ENCODE results near the gene ARVCF. TPM values are rescaled to one million over a fixed set of nuclear protein-coding genes. Genes with fewer than 3 reads are reported as not detected.

Gene ARVCF
- total RNA-seq, 1 donor from 2014 or later: 109 TPM

DNA sequence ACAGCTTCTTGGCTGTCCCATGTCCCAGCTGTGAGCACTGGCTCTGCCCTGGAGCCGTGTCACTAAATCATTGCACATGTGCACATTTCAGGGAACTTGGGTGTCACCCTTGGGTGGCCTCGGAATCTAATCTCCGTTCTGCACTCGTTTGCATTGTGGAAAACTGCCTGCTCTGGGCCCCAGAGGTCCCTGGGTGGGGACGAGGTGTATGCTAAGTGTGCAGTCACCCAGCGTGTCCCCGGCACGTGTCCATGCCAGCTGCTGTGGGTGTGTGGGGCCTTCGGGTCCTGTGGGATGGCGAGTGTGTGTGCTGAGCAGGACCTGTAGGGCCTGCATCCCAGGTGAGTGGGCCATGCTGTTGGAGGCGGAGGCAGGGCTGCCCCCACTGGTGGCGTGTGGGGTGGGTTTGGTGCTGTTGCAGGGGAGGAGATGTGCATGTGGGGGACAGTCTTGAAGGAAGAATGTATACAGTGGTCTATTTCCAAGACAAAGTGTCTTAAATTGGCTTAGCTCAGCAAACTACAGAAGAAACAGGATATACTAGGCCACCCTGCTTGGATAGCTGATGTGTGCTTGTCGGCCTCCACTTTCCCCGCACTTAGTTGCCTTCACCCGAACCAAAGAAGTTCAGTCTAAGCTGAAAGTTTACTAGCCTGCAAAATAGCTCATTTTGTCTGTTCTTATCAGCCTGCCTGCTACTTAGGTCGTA is 18.9 kb upstream of the ARVCF start:
- TF ChIP-seq, protein P1, sequence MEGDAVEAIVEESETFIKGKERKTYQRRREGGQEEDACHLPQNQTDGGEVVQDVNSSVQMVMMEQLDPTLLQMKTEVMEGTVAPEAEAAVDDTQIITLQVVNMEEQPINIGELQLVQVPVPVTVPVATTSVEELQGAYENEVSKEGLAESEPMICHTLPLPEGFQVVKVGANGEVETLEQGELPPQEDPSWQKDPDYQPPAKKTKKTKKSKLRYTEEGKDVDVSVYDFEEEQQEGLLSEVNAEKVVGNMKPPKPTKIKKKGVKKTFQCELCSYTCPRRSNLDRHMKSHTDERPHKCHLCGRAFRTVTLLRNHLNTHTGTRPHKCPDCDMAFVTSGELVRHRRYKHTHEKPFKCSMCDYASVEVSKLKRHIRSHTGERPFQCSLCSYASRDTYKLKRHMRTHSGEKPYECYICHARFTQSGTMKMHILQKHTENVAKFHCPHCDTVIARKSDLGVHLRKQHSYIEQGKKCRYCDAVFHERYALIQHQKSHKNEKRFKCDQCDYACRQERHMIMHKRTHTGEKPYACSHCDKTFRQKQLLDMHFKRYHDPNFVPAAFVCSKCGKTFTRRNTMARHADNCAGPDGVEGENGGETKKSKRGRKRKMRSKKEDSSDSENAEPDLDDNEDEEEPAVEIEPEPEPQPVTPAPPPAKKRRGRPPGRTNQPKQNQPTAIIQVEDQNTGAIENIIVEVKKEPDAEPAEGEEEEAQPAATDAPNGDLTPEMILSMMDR (conservative IDR thresholded peaks at IDR 0.05; ENCODE audit: low read depth, low read length): no peak
- no peak for DNase-seq (ENCODE audit: low read depth)
- no peak overlapping the region for H3K4me3 ChIP-seq (ENCODE audit: low read depth, low read length)

DNA sequence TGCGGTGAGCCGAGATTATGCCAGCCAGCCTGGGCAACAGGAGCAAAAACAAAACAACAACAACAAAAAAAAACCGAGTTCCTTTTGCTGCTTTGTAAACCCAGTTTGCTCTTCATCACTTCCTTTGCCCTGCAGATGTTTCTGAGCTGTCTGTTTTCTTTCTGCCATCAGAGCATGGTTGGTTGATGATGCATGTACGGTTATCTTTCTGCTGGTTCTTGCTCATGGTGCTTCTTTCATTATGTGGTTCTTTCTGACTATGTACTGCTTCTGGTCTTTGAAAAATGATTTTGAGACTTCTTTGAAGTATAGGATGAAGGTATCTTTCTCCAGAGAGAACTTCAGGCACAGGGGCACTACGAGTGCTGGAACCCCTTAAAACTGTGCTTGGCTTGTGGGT is 17.5 kb upstream of the ARVCF start:
- TF ChIP-seq, protein P1 (conservative IDR thresholded peaks at IDR 0.05; ENCODE audit: low read depth, low read length): no peak
- no peak for DNase-seq (ENCODE audit: low read depth)
- no peak overlapping the region for H3K4me3 ChIP-seq (ENCODE audit: low read depth, low read length)

DNA sequence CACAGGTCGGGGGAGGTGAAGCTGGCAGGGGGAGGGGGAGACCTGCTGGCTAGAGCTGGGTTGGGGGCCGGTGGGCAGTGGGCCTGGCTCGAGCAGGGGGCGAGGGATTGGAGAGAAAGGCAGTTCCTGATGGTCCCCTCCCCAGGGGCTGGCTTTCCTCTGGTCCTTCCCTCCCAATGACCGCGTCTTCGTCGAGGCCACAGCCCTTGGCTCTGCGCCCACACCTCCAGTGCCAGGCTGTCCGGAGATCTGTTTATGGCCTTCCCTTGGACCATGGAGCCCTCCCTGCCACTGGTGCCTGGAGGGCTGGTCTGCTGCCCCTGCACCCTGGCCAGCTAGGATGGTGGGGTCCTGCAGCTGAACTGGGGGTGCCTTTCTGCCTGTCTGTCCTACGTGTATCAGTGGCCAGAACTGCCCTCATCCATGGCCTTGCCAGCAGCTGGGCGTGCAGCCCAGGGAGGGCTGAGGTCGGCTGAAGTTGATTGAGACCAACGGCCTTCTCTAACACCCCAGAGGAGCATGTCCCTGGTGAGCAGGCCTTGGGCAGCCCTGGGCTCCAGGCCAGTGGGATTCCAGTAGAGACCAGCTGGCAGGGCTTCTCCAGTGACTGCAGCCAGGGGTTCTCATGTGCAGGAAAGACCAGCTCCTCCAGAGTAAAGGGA is 16.6 kb upstream of the ARVCF start:
- no peak overlapping the region for H3K4me3 ChIP-seq (ENCODE audit: low read depth, low read length)
- TF ChIP-seq, protein P1 (conservative IDR thresholded peaks at IDR 0.05; ENCODE audit: low read depth, low read length): no peak
- no peak for DNase-seq (ENCODE audit: low read depth)

DNA sequence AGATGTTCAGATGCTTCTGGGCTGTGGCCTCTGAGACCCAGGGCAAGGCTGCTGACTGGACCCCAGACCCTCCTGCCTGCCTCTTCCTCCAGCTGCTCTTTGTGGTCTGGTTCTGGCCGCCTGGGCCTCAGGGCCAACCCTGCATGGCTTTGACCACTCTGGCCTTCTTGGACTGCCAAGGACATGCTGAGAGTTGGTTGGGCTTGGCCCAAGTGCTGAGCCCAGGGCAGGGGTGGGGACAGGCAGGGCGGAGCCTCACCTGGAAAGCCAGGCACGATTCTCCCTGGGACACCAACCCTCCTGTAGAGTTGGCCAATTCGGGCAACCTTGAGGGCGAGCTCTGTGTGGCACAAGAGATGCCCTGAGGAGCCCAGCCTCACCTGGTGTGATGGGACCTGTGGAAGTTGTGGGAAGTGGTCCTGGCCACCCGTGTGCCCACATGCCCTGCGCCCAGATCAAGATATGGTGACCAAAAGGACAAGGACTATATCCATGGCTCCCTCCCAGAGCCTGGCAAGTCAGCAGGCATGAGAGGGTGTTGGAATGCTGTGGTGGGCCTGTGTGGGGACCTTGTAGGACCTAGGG is 15.9 kb upstream of the ARVCF start:
- TF ChIP-seq, protein P1 (conservative IDR thresholded peaks at IDR 0.05; ENCODE audit: low read depth, low read length): no peak
- no peak overlapping the region for H3K4me3 ChIP-seq (ENCODE audit: low read depth, low read length)
- DNase-seq (ENCODE audit: low read depth): no peak

DNA sequence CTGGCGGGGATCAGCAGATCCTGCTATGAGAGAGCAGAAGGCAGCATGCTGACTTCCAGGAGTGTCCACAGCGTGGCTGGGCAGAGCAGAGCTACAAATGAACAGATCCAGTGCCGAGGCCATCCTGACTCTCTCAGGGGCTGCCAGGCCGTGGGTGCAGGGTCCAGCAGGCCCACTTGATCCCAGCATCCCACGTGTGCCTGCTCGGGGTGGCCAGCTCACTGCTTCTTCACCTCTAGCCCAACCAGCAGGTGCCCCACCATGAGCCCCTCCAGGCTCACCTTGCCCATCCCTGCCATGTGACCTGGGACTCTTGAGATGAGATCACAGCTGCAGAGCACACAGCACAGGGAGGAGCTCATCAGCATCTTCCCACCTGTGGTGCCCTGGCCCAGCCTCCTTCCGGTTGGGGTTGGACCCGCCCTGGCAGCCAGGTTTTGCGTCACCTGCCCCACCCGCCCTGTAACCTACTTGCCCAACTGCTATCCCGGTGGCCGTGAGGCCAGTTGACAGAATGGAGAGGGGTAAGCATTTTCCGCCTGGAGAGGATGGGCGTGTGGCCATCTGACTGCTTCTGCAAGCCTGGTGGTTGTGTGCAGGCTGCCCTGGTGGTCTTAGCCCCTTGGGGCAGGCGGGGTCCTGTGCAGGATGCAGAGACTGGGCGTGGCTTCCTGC is 15.2 kb upstream of the ARVCF start:
- no peak for DNase-seq (ENCODE audit: low read depth)
- TF ChIP-seq, protein P1 (conservative IDR thresholded peaks at IDR 0.05; ENCODE audit: low read depth, low read length): no peak
- no peak overlapping the region for H3K4me3 ChIP-seq (ENCODE audit: low read depth, low read length)

DNA sequence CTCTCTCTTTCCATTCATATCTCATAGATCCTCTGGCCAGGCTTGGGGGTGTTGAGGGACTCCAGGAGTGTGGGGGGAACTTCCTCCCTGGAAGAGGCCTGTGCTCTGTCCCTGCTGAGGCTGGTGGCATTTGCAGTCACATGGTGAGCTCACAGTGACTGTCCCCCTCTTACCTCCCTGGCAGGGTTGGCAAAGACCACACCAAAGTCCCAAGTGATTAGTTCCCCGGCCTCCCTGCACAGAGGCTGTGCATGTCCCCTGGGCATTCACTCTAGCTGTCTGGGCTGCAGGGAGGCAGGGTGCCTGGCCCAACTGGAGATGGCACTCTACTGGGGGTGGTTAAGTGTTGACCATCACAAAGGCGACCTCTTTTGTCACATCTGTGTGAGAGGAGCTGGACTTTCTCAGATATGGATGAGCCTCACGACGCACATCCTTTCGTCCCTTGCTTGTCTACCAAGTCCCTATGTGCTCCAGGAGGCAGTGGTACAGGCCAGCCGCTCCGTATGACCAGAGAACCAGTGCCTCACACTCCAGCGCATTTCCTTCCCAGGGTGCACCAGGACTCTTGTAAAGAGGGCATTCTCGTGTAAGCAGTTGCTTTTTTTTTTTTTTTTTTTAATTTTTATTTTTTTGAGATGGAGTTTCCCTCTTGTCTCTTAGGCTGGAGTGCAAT is 13.1 kb upstream of the ARVCF start:
- H3K4me3 ChIP-seq (ENCODE audit: low read depth, low read length): no peak overlapping the region
- no peak for DNase-seq (ENCODE audit: low read depth)
- TF ChIP-seq, protein P1 (conservative IDR thresholded peaks at IDR 0.05; ENCODE audit: low read depth, low read length): no peak
